Measurements from ENCODE around the gene RETREG2. TPM values are rescaled to one million over a fixed set of nuclear protein-coding genes. Genes with fewer than 3 reads are reported as not detected.
"Not testable (repeated sequence)": the region's sequence is repeated elsewhere in the genome, so short reads cannot be mapped to it uniquely, and the experiment has no call there.

RETREG2 gene
- total RNA-seq, 1 donor from 2014 or later, result 49.0 TPM

DNA sequence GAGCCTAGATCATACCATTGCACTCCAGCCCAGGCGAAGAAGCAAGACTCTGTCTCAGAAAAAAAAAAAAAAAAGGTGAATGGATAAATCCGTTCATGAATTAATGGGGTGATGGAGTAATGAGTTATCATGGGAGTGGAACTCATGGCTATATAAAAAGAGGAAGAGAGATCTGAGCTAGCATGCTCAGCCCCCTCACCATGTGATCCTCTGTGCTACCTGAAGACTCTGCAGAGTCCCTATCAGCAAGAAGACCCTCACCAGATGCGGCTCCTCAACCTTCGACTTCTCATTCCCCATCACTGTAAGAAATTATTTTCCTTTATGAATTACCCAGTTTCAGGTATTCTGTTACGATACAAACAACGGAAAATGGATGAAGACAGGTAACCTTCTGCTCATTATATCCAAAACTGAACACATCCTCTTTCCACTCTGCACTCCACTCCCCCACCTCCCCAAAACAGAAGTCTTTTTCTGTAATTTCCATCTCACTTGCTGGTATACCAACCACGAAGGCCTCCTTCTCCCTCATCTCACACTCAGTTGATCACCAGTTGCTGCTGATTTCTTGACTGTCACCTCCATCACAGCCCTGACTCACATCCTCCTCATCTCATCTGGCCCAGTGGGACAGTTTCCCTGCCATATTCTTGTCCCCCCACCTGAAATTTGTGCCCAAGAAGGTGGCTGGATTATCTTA lies 8.8 kb downstream of the RETREG2 start:
- no peak for DNase-seq (ENCODE audit: low read depth in 2 of 2)

GRCh38 chr2:219197388-219197787 lies 19.3 kb downstream of the RETREG2 start:
- DNase-seq (ENCODE audit: low read depth in 2 of 2), result no peak

- no peak for DNase-seq (ENCODE audit: low read depth in 2 of 2)
Observed at GRCh38 chr2:219198974-219199373, 20.9 kb downstream of the RETREG2 start.

DNA sequence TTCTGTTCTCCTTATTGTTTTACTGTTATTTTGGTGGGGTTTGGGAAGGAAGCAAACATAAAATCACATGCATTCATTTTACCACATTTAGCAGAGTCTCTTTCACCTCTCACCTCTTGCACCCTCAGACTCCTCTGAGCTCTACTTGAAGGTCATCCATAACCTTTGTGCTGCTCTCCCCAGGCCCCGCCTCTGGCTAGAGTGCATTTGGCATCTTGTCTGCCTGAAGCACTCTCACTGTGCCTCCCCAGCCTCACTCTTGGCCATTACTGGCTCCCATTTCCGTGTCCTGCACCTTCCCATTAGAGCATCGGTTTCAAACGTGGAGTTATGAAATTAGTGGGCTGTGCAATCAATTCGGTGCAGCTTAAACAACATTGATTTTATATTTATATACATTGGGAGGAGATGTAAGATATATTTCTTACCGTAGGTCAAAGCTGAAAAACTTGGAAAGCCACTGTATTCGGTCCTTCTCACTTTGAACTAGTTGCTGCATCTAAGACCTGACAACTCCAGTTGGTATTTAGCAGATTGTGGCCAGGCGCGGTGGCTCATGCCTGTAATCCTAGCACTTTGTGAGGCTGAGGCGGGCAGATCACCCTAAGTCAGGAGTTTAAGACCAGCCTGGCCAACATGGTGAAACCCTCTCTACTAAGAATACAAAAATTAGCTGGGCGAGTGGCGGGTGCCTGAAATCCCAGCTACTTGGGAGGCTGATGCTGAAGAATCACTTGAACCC lies 21.6 kb downstream of the RETREG2 start:
- no peak for DNase-seq (ENCODE audit: low read depth in 2 of 2)

GRCh38 chr2:219200502-219201326 lies 22.6 kb downstream of the RETREG2 start:
- DNase-seq (ENCODE audit: low read depth in 2 of 2), result not testable (repeated sequence)

DNA sequence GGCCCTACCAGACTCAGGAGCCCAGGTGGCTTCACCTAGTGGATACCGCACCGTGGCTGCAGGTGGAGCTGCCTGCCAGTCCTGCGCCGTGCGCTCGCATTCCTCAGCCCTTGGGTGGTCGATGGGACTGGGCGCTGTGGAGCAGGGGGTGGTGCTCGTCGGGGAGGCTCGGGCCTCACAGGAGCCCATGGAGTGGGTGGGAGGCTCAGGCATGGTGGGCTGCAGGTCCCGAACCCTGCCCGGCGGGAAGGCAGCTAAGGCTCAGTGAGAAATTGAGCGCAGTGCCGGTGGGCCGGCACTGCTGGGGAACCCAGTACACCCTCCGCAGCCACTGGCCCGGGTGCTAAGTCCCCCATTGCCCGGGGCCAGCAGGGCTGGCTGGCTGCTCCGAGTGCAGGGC lies 23.3 kb downstream of the RETREG2 start:
- not testable (repeated sequence) for DNase-seq (ENCODE audit: low read depth in 2 of 2)

- DNase-seq (ENCODE audit: low read depth in 2 of 2), result no peak
Observed at GRCh38 chr2:219204425-219205164, 26.5 kb downstream of the RETREG2 start.

DNA sequence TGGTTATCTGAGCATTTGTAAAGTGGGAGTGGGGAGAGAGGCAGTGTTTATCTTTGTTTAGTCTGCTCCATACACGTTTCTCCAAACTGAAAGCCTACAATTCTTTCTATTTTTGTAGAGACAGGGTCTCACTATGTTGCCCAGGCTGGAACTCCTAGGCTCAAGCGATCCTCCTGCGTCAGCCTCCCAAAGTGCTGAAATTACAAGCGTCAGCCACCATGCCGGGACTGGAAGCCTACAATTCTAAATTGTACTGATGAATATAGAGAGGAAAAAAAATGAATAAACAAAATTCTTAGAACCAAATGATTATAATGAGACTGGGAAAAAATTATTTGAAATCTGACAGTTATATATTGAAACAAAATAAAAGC lies 27.1 kb downstream of the RETREG2 start:
- DNase-seq (ENCODE audit: low read depth in 2 of 2), result no peak

- no peak for DNase-seq (ENCODE audit: low read depth in 2 of 2)
Observed at GRCh38 chr2:219205981-219206327, 27.9 kb downstream of the RETREG2 start.

- DNase-seq (ENCODE audit: low read depth in 2 of 2), result peak; percentile 69 to 94
Observed at GRCh38 chr2:219206328-219207133, 28.5 kb downstream of the RETREG2 start, which contains the start of gene ZFAND2B. ZFAND2B (plus strand) TSS chr2:219206782; CDS start chr2:219206988, 206 bp downstream.

DNA sequence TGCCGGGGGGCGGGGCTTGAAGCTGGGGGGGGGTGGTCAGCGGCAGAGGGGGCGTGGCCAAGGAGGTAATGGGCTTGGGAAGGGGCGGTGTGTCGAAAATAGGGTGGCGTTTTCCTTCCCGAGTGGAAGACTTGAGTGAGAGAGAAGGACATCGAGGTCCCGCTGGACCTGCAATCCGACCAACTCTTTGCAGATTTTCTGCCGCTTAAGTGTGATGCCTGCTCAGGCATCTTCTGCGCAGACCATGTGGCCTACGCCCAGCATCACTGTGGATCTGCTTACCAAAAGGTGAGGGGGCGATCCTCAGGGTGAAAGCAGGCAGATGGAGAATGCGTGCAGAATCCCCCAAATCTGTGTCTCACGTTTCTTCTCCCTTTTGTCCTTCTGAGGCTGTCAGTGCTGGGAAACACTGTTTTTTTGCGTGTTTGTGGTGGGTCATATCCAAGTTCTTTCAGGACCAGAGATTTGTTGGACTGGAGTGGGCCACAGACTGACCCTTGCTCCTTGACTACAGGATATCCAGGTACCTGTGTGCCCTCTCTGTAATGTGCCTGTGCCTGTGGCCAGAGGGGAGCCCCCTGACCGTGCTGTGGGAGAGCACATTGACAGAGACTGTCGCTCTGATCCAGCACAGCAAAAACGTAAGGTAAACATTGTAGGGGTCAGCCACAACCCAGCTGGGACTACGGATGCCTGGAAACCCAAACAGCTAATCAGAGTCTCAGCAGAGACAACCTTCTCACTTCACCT lies 29.2 kb downstream of the RETREG2 start:
- no peak for DNase-seq (ENCODE audit: low read depth in 2 of 2)

DNA sequence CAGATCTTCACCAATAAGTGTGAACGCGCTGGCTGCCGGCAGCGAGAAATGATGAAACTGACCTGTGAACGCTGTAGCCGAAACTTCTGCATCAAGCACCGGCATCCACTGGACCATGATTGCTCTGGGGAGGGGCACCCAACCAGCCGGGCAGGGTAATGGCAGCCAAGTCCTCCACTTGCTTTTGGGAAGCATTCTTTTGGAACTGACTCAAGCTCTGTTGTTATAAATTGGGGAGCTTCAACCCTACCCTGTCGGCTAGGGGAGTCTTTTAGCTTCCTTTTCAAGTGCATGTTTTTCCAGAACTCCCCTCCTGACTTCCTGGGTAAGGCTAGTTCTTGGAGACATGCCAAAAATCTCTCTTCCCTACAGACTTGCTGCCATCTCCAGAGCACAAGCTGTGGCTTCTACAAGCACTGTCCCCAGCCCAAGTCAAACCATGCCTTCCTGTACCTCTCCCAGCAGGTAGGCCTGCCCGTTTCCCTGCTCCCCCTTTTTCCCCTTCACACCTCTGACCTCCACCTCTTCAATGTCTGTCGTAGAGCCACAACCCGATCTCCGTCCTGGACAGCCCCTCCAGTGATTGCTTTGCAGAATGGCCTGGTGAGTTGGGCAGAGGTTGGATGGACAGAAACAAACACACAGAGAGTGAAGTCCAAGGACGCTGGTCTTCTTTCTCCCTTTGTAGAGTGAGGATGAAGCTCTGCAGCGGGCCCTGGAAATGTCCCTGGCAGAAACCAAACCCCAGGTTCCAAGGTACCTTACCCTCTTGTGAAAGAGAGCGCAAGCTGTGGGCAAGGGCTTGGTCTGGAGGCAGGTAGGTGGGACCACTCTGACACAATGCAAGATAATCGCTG lies 30.0 kb downstream of the RETREG2 start:
- DNase-seq (ENCODE audit: low read depth in 2 of 2), result peak in 1 of 2 donors; percentile 49

GRCh38 chr2:219209236-219210195 lies 31.4 kb downstream of the RETREG2 start:
- DNase-seq (ENCODE audit: low read depth in 2 of 2), result no peak

DNA sequence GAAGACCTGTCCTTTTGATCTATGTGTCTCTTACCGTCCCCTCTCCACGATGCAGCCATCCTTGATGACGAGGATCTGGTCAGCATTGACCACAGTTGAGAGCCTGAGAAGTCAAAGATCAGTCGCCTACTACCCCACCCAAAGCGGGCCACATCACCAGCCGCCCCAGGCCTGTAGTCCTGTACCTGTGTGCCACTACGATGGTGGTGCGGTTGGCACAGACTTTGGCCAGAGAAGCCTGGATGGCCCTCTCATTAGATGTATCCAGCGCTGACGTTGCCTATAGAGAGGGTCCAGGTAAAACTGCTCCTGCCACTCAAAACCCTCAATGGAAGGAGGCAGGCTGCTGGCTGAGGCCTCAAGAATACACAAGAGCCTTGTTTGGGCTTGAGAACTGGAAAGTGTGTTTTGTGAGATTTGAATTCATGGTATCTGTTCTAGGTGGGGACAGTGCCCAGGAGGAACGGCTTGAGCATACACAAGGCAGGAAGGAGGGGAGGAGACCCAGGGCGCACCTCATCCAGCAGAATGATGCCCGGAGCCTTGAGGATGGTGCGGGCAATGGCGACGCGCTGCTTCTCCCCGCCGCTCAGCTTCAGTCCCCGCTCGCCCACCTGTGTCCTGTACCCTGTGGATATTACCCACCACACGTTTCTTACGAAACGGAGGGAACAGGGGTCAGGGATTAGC lies 32.3 kb downstream of the RETREG2 start:
- DNase-seq (ENCODE audit: low read depth in 2 of 2), result no peak

DNA sequence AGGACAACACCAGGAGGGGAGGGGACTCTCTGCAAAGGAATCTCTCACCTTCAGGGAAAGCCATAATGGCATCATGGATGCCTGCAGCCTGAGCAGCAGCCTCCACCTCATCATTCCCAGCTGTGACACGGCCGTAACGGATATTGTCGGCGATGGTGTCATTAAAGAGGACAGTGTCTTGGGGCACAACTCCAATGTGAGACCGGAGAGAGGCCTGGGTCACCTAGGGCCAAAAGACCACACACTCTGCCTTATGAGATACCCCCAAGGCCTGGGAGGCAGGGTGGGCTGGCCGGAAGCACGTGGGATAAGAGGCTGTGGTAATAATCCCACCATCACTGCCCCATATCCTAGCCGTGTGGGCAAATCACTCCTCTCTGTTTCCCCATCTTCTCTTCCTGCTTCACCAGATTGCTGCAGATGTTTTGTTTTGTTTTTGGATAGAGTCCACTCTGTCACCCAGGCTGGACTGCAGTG lies 32.8 kb downstream of the RETREG2 start:
- DNase-seq (ENCODE audit: low read depth in 2 of 2), result no peak

DNA sequence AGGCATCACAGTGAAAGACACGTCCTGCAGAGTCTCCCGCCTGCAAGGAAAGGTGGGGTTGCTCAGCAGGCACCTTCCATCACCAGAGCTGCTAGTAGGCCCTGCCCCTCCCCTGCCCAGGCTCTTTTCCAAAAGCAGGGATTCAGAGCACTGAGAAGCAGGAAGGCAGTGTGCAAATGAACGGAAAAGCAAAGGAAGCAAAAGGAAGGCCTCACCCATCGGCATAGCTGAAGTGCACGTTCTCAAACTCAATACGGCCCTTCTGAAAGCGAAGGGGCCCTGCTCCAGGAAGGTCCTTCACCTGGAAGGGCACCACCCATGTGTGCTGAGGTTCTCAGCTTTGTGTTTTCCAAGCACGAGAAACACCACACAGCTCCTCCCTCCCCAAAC lies 34.9 kb downstream of the RETREG2 start:
- DNase-seq (ENCODE audit: low read depth in 2 of 2), result no peak

GRCh38 chr2:219213486-219214071 lies 35.5 kb downstream of the RETREG2 start:
- DNase-seq (ENCODE audit: low read depth in 2 of 2), result no peak
